SK-N-DZ (cell line): Measurements from ENCODE around the gene HMCN2.

ENCODE experiments used
- small RNA-seq, 2 experiments: library from RNA; depleted of rRNA; stranded (forward); fragments of <200 nt; gene quantifications; one replicate each; pipeline ENCODE3, GENCODE V24; 2014

The HMCN2 gene

Small RNA genes within 50 kb of the gene (small RNA-seq; reads per million reads assigned to genes)
- 0 to 0.18 reads per million in 2 experiments for gene RN7SL665P
